HepG2 (cell line): ENCODE measurements around the gene FAM110A. TPM values are rescaled to one million over a fixed set of nuclear protein-coding genes. Genes with fewer than 3 reads are reported as not detected.

Source experiments
- ATAC-seq: fragments of 200-7000 bp; cut with Tn5 transposase; 3 replicates; pipeline ENCODE4 v1.9.1; 2020; ENCODE audit warnings: mild to moderate bottlenecking, moderate library complexity
- Bru-seq: library from RNA; stranded (reverse); fragments of 400-500 nt; gene quantifications from one replicate; lab custom pipeline; 2021; lab: Mats Ljungman, UMichigan
- BruChase-seq, 2 experiments: library from RNA; stranded (reverse); fragments of 400-500 nt; gene quantifications; one replicate each; lab custom pipeline; 2021; lab: Mats Ljungman, UMichigan
- BruUV-seq: library from RNA; stranded (reverse); fragments of 400-500 nt; replicated peaks from 2 replicates; lab custom pipeline; 2021; lab: Mats Ljungman, UMichigan
- CTCF ChIA-PET: fragments of 300-600 bp; formaldehyde crosslinking; extraction: SDS; loops from one replicate; lab custom pipeline; 2021; ENCODE audit warnings: low total read pairs, inconsistent platforms, low intra/inter-chr PET ratio; lab: Yijun Ruan, JAX
- POLR2A ChIA-PET: fragments of 350-600 bp; sonication (Branson Sonifier 250); formaldehyde crosslinking; loops from one replicate; lab custom pipeline; 2020; ENCODE audit warnings: antibody characterized with exemption, inconsistent platforms; lab: Yijun Ruan, JAX
- DNase-seq: peaks from one replicate; pipeline ENCODE4 v3.0.0-alpha.2; 2015; ENCODE audit warnings: low spot score
- FAIRE-seq: peaks from 3 replicates; lab custom pipeline; 2011; peaks lifted over from hg19 to GRCh38; lab: Jason Lieb, UNC
- H2AFZ ChIP-seq: one replicate; pipeline ENCODE4 v1.6.1; 2011; ENCODE audit warnings: low read length, inconsistent platforms
- H3K27ac ChIP-seq: fragments of 300-600 bp; 3 replicates; pipeline ENCODE4 v1.8.0; 2011; ENCODE audit warnings: mixed run types, mild to moderate bottlenecking, mixed read lengths, low read length, inconsistent platforms; ENCODE audit not compliant: insufficient read depth; ENCODE audit errors: extremely low read length
- H3K27me3 ChIP-seq, 2 experiments: fragments of 200-600 bp in 1 of 2; 2 replicates in 1 of 2; 3 replicates in 1 of 2; pipeline versions ENCODE4 v1.6.0 to v1.8.0; 2011; ENCODE audit warnings: low read length in 2 of 2, mild to moderate bottlenecking in 2 of 2, moderate library complexity in 2 of 2, inconsistent platforms in 1 of 2; ENCODE audit not compliant: insufficient read depth in 2 of 2, control insufficient read depth in 1 of 2
- H3K36me3 ChIP-seq, 2 experiments: fragments of 200-600 bp in 1 of 2; replicated peaks in 1 of 2; 2 replicates in 1 of 2; 3 replicates in 1 of 2; pipeline versions ENCODE4 v1.5.1 to v1.8.0; 2011; ENCODE audit warnings: low read length in 2 of 2, inconsistent platforms in 1 of 2; ENCODE audit not compliant: insufficient read depth in 2 of 2, control insufficient read depth in 1 of 2
- H3K4me1 ChIP-seq: 2 replicates; pipeline ENCODE4 v1.5.1; 2012; ENCODE audit warnings: low read length, inconsistent platforms; ENCODE audit not compliant: insufficient read depth
- H3K4me2 ChIP-seq: 2 replicates; pipeline ENCODE4 v1.6.0; 2011; ENCODE audit warnings: low read depth, low read length, inconsistent platforms
- H3K4me3 ChIP-seq, 3 experiments: fragments of 200-600 bp in 1 of 3; sonication (generic), shearing (Covaris generic) in 1 of 3; replicated peaks in 1 of 3; 2 replicates each; pipeline ENCODE4 v1.5.1; 2011 to 2016; ENCODE audit warnings: low read length in 3 of 3, inconsistent platforms in 2 of 3, low read depth in 2 of 3, mild to moderate bottlenecking in 2 of 3, control low read depth in 1 of 3, mixed read lengths in 1 of 3; ENCODE audit not compliant: insufficient read depth in 1 of 3
- H3K79me2 ChIP-seq: one replicate; pipeline ENCODE4 v1.6.1; 2011; ENCODE audit warnings: low read length, inconsistent platforms; ENCODE audit not compliant: insufficient read depth
- H3K9ac ChIP-seq: 2 replicates; pipeline ENCODE4 v1.6.0; 2011; ENCODE audit warnings: mild to moderate bottlenecking, low read depth, low read length, inconsistent platforms; ENCODE audit not compliant: insufficient read depth
- H3K9me3 ChIP-seq: 2 replicates; pipeline ENCODE4 v1.5.1; 2012; ENCODE audit warnings: mild to moderate bottlenecking, low read length
- H4K20me1 ChIP-seq: 2 replicates; pipeline ENCODE4 v1.6.0; 2011; ENCODE audit warnings: inconsistent platforms, mild to moderate bottlenecking, low read length, moderate library complexity; ENCODE audit not compliant: insufficient read depth
- FOXC1 ChIP-seq: sonication (generic); formaldehyde crosslinking; IDR thresholded peaks from 2 replicates; pipeline ENCODE4 v1.8.0; 2022; ENCODE audit warnings: mild to moderate bottlenecking, missing genetic modification reagents, borderline replicate concordance
- IKZF4 ChIP-seq: sonication (generic); formaldehyde crosslinking; IDR thresholded peaks from 2 replicates; pipeline ENCODE4 v1.5.1; 2020; ENCODE audit warnings: borderline replicate concordance, mild to moderate bottlenecking, low read depth, missing genetic modification reagents; ENCODE audit errors: not compliant biosample characterization
- NFE2 ChIP-seq: sonication (generic); formaldehyde crosslinking; IDR thresholded peaks from 2 replicates; pipeline ENCODE4 v1.4.0; 2020; ENCODE audit warnings: missing genetic modification reagents
- NR2C2 ChIP-seq: sonication (generic); formaldehyde crosslinking; IDR thresholded peaks from 2 replicates; pipeline ENCODE4 v1.4.0; 2020; ENCODE audit warnings: missing genetic modification reagents, mild to moderate bottlenecking, moderate library complexity, borderline replicate concordance
- RBAK ChIP-seq: sonication (generic); formaldehyde crosslinking; IDR thresholded peaks from 2 replicates; pipeline ENCODE4 v1.5.1; 2020; ENCODE audit warnings: mild to moderate bottlenecking, missing genetic modification reagents
- SMYD3 ChIP-seq: sonication (generic); formaldehyde crosslinking; IDR thresholded peaks from 2 replicates; pipeline ENCODE4 v1.8.1; 2023; ENCODE audit warnings: mild to moderate bottlenecking, missing genetic modification reagents
- TEF ChIP-seq: sonication (generic); formaldehyde crosslinking; IDR thresholded peaks from 2 replicates; pipeline ENCODE4 v1.5.0; 2020; ENCODE audit warnings: missing genetic modification reagents
- ZBTB43 ChIP-seq: sonication (generic); formaldehyde crosslinking; conservative IDR thresholded peaks from 2 replicates; pipeline ENCODE4 v1.4.0; 2020; ENCODE audit warnings: missing genetic modification reagents
- ZNF329 ChIP-seq: sonication (generic); formaldehyde crosslinking; IDR thresholded peaks from 2 replicates; pipeline ENCODE4 v1.9.0; 2021; ENCODE audit warnings: low read depth, mild to moderate bottlenecking, missing genetic modification reagents
- ZNF354B ChIP-seq: sonication (generic); formaldehyde crosslinking; IDR thresholded peaks from 2 replicates; pipeline ENCODE4 v1.8.0; 2022; ENCODE audit warnings: mild to moderate bottlenecking, missing genetic modification reagents
- ZNF44 ChIP-seq: sonication (generic); formaldehyde crosslinking; IDR thresholded peaks from 2 replicates; pipeline ENCODE4 v1.5.1; 2020; ENCODE audit warnings: mild to moderate bottlenecking, missing genetic modification reagents
- ZNF550 ChIP-seq: sonication (generic); formaldehyde crosslinking; IDR thresholded peaks from 2 replicates; pipeline ENCODE4 v1.4.0; 2020; ENCODE audit warnings: mild to moderate bottlenecking, missing genetic modification reagents, borderline replicate concordance
- ZZZ3 ChIP-seq: sonication (generic); formaldehyde crosslinking; IDR thresholded peaks from 2 replicates; pipeline ENCODE4 v1.4.0; 2020; ENCODE audit warnings: missing genetic modification reagents, mild to moderate bottlenecking, borderline replicate concordance
- WGBS: methylation state at CpG from one replicate; pipeline ENCODE4 v1.1.6; 2017; ENCODE audit warnings: low lambda C conversion rate; 5-methylcytosine and 5-hydroxymethylcytosine counted together
- in situ Hi-C: cut with HindIII; loops from 2 replicates; pipeline ENCODE4 v1.10.0; 2017; ENCODE audit warnings: low pct_unique_long_range_greater_than_20kb; ENCODE audit not compliant: extremely low pct_ligation_motif_present
- intact Hi-C: fragments of 100-400 bp; cut with micrococcal nuclease; formaldehyde crosslinking; loops from one replicate; pipeline ENCODE4 v1.10.0; 2022; ENCODE audit not compliant: unreplicated experiment
- long read RNA-seq, 2 experiments: library from RNA in 1 of 2; library from polyadenylated mRNA in 1 of 2; stranded (forward) in 1 of 2; unstranded in 1 of 2; transcript quantifications; one replicate each; pipeline ENCODE4 v2.0.0, GENCODE V29; 2019 to 2022
- polyA minus RNA-seq, 3 experiments: library from RNA; depleted of rRNA, polyadenylated mRNA; stranded (reverse); fragments of >200 nt; gene quantifications; 2 replicates each; pipeline ENCODE4 v1.2.3, GENCODE V29; 2011; ENCODE audit warnings: low replicate concordance in 1 of 3
- polyA plus RNA-seq, 8 experiments: library from polyadenylated mRNA; depleted of rRNA in 3 of 8; stranded (reverse) in 7 of 8; unstranded in 1 of 8; fragments of >200 nt; fragmentation: Illumina TruSeq in 4 of 8; extraction: Trizol in 4 of 8; gene quantifications; 2 replicates each; pipeline versions ENCODE4 v1.2.1 to v1.2.3, GENCODE V29; 2011 to 2016; ENCODE audit warnings: low read depth in 4 of 8, missing spikeins in 1 of 8, mixed read lengths in 1 of 8; ENCODE audit not compliant: insufficient read depth in 1 of 8
- total RNA-seq, 5 experiments: library from RNA; depleted of rRNA; stranded (reverse); fragments of >200 nt; fragmentation: Illumina TruSeq; extraction: Trizol; gene quantifications; 2 replicates each; pipeline ENCODE4 v1.2.3, GENCODE V29; 2016; ENCODE audit warnings: low read depth in 1 of 5
- TF ChIP-seq, protein P1 (sequence below): sonication (generic); formaldehyde crosslinking; IDR thresholded peaks from 2 replicates; pipeline ENCODE4 v1.4.0; 2020; ENCODE audit warnings: mild to moderate bottlenecking, missing genetic modification reagents

FAM110A gene
- 1.7 and 1.9 TPM in 2 replicates for total RNA-seq (2016; rRNA removed; fragmentation: Illumina TruSeq; extraction: Trizol)
- 0.81 and 1.3 TPM in 2 replicates for total RNA-seq (2016; cell fraction: cytosol; rRNA removed; fragmentation: Illumina TruSeq; extraction: Trizol; ENCODE audit: low read depth)
- 1.8 and 2.0 TPM in 2 replicates for total RNA-seq (2016; cell fraction: insoluble cytoplasmic fraction; rRNA removed; fragmentation: Illumina TruSeq; extraction: Trizol)
- total RNA-seq (2016; cell fraction: membrane; rRNA removed; fragmentation: Illumina TruSeq; extraction: Trizol): 1.8 and 2.3 TPM in 2 replicates
- total RNA-seq (2016; cell fraction: nucleus; rRNA removed; fragmentation: Illumina TruSeq; extraction: Trizol): 1.4 and 1.5 TPM in 2 replicates
- polyA plus RNA-seq (2011; rRNA removed): 1.9 and 2.0 TPM in 2 replicates
- 1.5 and 2.7 TPM in 2 replicates for polyA plus RNA-seq (2011; cell fraction: cytosol; rRNA removed)
- 6.1 and 6.2 TPM in 2 replicates for polyA plus RNA-seq (2011; cell fraction: nucleus; rRNA removed)
- polyA plus RNA-seq (2012): 0.95 and 1.2 TPM in 2 replicates
- polyA plus RNA-seq (2016; cell fraction: cytosol; fragmentation: Illumina TruSeq; extraction: Trizol; ENCODE audit: low read depth): 0.83 and 1.3 TPM in 2 replicates
- 2.6 and 3.0 TPM in 2 replicates for polyA plus RNA-seq (2016; cell fraction: insoluble cytoplasmic fraction; fragmentation: Illumina TruSeq; extraction: Trizol; ENCODE audit: low read depth)
- polyA plus RNA-seq (2016; cell fraction: membrane; fragmentation: Illumina TruSeq; extraction: Trizol; ENCODE audit: low read depth): 1.3 and 1.8 TPM in 2 replicates
- polyA plus RNA-seq (2016; cell fraction: nucleus; fragmentation: Illumina TruSeq; extraction: Trizol; ENCODE audit: insufficient read depth, low read depth): 3.1 and 3.2 TPM in 2 replicates
- polyA minus RNA-seq (2011; rRNA and poly(A)+ RNA removed; ENCODE audit: low replicate concordance): 2.7 and 3.5 TPM in 2 replicates
- polyA minus RNA-seq (2011; cell fraction: cytosol; rRNA and poly(A)+ RNA removed): 0.40 and 1.2 TPM in 2 replicates
- polyA minus RNA-seq (2011; cell fraction: nucleus; rRNA and poly(A)+ RNA removed): 0.50 and 0.52 TPM in 2 replicates
- percentile 33 among the genes with signal in this experiment for Bru-seq, nascent RNA
- percentile 27 among the genes with signal in this experiment for BruChase-seq, experiment 1, labeled RNA remaining after a 6-hour chase
- BruChase-seq, experiment 2, labeled RNA remaining after a 2-hour chase: percentile 30 among the genes with signal in this experiment
- long read RNA-seq, experiment 1, partial matches to known transcripts: 2 of 7 reads
- long read RNA-seq, experiment 1, other reads (novel, unspliced or antisense): 1 of 7 reads
- long read RNA-seq, experiment 2, partial matches to known transcripts: 0 of 9 reads
- long read RNA-seq, experiment 2, other reads (novel, unspliced or antisense): 4 of 9 reads

DNA sequence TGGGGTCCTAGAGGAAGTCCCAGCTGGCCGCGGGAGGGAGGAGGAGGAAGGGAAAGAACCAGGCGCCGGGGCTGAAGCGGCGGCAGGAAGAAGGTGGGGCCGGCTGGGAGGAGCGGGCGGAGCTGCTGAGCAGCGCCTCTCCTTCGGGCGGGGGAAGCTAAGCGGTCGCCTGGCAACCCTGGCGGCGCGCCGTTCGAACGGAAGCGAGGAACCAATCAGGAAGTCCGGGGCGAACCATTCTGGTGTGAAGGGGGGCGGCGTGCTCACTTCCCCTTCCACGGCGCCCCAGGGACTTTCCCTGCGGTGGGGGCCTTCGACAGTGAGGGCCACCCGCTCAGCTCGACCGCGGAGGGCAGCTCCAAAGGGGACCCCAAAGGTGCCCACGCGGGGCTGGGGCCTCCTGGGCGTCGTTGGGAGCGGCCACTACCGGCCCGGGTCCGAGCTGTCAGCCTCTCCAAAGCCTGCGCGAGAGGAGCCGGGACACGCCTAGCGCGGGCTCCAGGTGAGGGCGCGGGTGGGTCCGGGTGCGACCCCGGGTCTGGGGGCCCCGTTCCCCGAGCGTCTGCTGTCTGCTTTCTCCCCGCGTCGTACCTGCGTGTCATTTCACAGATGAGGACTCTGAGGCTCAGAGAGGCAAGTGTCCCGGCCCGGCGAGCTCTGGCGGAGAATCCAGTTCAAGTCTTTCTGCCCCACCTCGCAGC is at the start of gene FAM110A:
Gene FAM110A, plus strand, starts transcription at position 266 of the 701 bp plus-strand sequence. CDS start 11,090 bp downstream, outside the sequence.
- CTCF ChIA-PET: no interaction called here
- Histone ChIP-seq H3K27ac (peak within 1 kb of the TSS; percentile 37), H3K4me2 (peak within 1 kb of the TSS; percentile 91), H4K20me1 (no peaks in the 10 kb centered on the region), H3K9me3 (no peaks in the 10 kb centered on the region), H3K9ac (peak within 1 kb of the TSS; percentile 68), H3K4me3 (peak within 1 kb of the TSS; percentile 66 to 81 (median 73)), H3K79me2 (no peaks in the 10 kb centered on the region), H3K36me3 (no peaks in the 10 kb centered on the region), H3K27me3 (peaks cover 0 to 7% of the 10 kb centered on the region in 2 experiments; a peak in 3 of 5 replicates), H2AFZ (no peak within 1 kb of the TSS), H3K4me1 (peaks cover 15% of the 10 kb centered on the region)
- FAIRE-seq (peak; percentile 80), ATAC-seq (peak; percentile 98), DNase-seq (peak; percentile 90)
- in situ Hi-C loops: no loop called here
- BruUV-seq: no TSS peak
- intact Hi-C loops: loop anchor here (5.0 kb wide), 1 partner anchor 1129 kb away; no protein-coding TSS in a partner anchor
- WGBS: under 1% methylated on average over 26 of the region's 64 CpGs
- POLR2A ChIA-PET: interaction anchor here (1.0 kb wide), 1 partner anchor 30 kb away, joined by 3 read pairs; no protein-coding TSS in a partner anchor
- TF ChIP-seq NR2C2 (0 out of 2 replicates have a peak, but pooled peaks have one; percentile 51), ZZZ3 (CRISPR knock-in tag) (no peak; the same call in 1 of the 2 replicates), ZNF550 (CRISPR knock-in tag) (peak; percentile 42; the same call in 1 of the 2 replicates), TEF (CRISPR knock-in tag) (no peak), ZNF329 (peak; percentile 42; the same call in 1 of the 2 replicates), SMYD3 (peak; percentile 83), ZBTB43 (CRISPR knock-in tag) (no peak; the same call in 1 of the 2 replicates), ZNF44 (CRISPR knock-in tag) (no peak), NFE2 (no peak), ZNF354B (CRISPR knock-in tag) (0 out of 2 replicates have a peak, but pooled peaks have one; percentile 73), RBAK (no peak), FOXC1 (CRISPR knock-in tag) (peak; percentile 95), IKZF4 (CRISPR knock-in tag) (no peak)
- TF ChIP-seq, protein P1, sequence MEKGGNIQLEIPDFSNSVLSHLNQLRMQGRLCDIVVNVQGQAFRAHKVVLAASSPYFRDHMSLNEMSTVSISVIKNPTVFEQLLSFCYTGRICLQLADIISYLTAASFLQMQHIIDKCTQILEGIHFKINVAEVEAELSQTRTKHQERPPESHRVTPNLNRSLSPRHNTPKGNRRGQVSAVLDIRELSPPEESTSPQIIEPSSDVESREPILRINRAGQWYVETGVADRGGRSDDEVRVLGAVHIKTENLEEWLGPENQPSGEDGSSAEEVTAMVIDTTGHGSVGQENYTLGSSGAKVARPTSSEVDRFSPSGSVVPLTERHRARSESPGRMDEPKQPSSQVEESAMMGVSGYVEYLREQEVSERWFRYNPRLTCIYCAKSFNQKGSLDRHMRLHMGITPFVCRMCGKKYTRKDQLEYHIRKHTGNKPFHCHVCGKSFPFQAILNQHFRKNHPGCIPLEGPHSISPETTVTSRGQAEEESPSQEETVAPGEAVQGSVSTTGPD: no peak
